HS-27A (cell line): Measurements from ENCODE around the gene ARL4C.

ENCODE experiments used
- DNase-seq: peaks from one replicate; pipeline ENCODE4 v3.0.0-alpha.2; 2012; ENCODE audit warnings: low read depth, missing footprints

Gene ARL4C, protein sequence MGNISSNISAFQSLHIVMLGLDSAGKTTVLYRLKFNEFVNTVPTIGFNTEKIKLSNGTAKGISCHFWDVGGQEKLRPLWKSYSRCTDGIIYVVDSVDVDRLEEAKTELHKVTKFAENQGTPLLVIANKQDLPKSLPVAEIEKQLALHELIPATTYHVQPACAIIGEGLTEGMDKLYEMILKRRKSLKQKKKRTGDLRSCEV

GRCh38 chr2:234496835-234497593, at the start of gene ARL4C:
Gene ARL4C (minus strand): TSS chr2:234497081. CDS start chr2:234496586, 495 bp downstream.
- DNase-seq, result no peak

- DNase-seq, result peak; percentile 3
Observed at GRCh38 chr2:234544659-234545611, 48.1 kb upstream of the ARL4C start.

GRCh38 chr2:234542742-234543141, 45.9 kb upstream of the ARL4C start:
- DNase-seq, result no peak

DNA sequence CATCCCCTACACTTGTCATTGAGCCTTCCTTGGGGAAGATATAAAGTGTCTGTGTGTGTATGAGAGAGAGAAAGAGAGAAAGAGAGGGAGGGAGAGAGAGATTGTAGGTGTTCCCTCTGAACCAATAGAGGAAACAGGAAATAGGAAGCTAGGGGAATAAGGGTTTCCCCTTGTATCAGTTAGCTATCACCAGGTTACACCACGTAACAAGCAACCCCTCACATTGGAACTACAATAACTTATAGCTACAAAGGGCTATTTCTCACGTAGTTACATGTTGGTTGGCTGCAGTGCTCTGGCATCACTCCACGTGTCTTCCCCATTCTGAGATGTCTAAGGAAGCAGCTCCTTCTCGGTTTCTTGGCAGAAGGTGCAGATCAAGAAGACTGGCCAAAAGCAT, 41.0 kb upstream of the ARL4C start:
- no peak for DNase-seq

DNA sequence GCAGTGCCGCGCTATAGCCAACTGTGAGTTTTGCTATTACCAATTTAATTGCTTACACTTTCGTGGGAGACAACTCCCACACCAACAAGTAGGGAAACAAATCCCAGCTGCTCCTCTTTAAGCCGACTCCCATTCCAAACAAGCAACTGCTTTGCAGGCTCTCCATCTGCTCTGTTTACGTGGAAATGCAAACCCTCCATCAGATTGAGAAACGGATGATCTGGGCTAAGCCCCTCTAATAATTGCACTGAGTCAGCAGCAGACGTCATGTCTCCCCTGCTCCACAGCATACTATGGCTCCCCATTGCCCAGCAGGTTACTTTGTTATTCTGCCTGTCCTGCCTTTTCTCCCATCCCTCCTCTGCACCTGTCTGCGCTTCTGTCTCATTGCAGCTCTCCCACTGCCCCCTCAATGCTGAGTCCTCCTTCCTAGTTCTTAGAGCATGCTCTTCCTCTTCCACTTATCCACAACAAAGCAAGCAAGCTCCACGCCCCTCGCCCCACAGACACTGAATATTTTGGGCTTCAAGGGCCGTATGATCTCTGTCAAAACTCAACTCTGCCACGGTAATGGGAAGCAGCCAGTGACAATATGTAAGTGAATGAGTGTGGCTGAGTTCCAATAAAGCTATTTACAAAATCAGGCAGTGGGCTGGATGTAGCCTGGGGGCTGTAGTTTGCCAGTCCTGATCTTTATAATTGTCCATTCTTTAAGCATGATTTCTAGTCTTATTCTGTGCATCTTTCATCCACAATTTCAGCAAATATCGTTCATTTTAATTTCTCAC, 39.5 kb upstream of the ARL4C start:
- no peak for DNase-seq

GRCh38 chr2:234535464-234535863, 38.6 kb upstream of the ARL4C start:
- no peak for DNase-seq

- no peak for DNase-seq
Observed at GRCh38 chr2:234534515-234534914, 37.6 kb upstream of the ARL4C start.

GRCh38 chr2:234533626-234534025, 36.7 kb upstream of the ARL4C start:
- no peak for DNase-seq

- no peak for DNase-seq
Observed at GRCh38 chr2:234528410-234529148, 31.7 kb upstream of the ARL4C start.

GRCh38 chr2:234526711-234527110, 29.8 kb upstream of the ARL4C start:
- no peak for DNase-seq

- DNase-seq, result no peak
Observed at GRCh38 chr2:234521536-234521935, 24.7 kb upstream of the ARL4C start.

DNA sequence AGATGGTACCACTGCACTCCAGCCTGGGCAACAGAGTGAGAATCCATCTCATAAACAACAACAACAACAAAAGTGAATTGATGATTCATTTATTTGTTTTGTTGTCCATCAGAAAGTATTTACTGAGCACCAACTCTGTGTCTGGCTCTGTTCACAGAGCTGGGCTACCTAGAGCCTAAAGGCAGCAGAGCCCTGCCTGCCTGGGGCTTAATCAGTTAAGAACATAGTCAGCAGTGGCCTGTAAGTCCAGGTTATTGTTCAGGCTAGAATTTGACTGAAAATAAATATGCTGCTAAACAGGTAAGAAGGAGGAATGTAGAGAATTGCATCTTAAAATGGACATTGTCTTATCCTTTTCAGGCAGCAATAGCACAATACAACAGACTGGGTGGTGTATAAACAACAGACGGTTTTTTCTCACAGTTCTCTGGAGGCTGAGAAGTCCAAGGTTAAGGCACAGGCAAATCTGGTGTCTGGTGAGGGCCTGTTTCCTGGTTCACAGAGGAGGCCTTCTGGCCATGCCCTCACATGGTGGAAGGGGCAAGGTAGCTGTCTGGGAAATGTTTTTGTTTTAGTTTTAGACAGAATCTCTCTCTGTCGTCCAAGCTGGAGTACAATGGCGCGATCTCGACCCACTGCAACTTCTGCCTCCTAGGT, 22.2 kb upstream of the ARL4C start:
- DNase-seq, result no peak

DNA sequence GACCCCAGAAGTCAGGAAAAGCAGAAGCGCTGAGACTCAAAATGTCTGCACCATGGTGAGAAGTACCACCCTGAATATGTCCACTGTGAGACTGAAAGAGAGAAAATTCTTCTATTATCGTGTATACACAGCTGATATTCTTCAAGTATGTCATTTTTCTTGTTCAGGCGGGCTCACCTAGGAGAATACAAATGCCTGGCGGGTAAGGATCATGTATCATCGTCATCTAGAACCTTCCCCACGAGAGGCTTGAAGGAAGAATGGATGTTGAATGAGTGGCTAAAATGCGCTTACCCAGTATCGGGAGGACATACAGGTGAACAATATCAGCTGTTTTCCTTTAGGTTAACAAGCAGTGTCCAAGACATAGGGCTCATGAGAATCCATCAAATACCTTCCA, 21.1 kb upstream of the ARL4C start:
- no peak for DNase-seq

- DNase-seq, result no peak
Observed at GRCh38 chr2:234514873-234515638, 18.2 kb upstream of the ARL4C start.

GRCh38 chr2:234514099-234514498, 17.2 kb upstream of the ARL4C start:
- no peak for DNase-seq

- no peak for DNase-seq
Observed at GRCh38 chr2:234512884-234513669, 16.2 kb upstream of the ARL4C start.

GRCh38 chr2:234502919-234503285, 6.0 kb upstream of the ARL4C start:
- DNase-seq, result no peak

DNA sequence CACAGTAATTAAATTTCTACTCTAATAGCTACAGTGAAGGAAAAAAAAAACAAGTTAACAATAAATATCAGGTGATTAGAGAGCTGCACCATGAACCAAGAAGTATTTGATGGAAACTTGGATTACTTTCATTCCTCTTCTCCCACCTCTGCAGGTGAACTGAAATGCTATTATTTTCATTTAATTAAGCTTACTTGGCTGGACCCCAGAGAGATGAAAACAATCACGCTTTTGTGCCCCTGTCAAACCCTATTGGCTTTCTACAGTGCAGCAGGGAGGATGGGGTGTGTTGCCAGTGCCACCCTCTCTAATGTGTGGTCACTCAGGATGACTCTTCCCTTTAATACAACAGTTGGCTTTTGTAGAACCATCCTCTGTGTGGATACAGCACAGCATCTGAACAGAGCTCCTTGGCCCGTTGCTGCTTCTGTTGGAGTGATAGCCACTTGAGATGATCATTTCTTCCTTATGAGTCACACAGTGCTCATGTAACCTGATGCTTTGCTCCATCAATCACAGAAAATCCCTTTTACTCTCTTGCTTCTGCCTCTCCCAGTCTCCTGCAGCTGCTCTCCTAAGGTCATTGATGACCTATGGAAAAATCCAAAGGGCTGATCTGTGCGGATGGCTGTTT, 5.5 kb upstream of the ARL4C start:
- DNase-seq, result no peak
